Measurements from ENCODE around the gene PAH.

The PAH gene

GRCh38 chr12:102917026-102917787 is at the start of gene PAH:
PAH (minus strand) TSS chr12:102917244; CDS start chr12:102917130, 114 bp downstream.
- no peak for ATAC-seq
- TF ChIP-seq, protein P1, sequence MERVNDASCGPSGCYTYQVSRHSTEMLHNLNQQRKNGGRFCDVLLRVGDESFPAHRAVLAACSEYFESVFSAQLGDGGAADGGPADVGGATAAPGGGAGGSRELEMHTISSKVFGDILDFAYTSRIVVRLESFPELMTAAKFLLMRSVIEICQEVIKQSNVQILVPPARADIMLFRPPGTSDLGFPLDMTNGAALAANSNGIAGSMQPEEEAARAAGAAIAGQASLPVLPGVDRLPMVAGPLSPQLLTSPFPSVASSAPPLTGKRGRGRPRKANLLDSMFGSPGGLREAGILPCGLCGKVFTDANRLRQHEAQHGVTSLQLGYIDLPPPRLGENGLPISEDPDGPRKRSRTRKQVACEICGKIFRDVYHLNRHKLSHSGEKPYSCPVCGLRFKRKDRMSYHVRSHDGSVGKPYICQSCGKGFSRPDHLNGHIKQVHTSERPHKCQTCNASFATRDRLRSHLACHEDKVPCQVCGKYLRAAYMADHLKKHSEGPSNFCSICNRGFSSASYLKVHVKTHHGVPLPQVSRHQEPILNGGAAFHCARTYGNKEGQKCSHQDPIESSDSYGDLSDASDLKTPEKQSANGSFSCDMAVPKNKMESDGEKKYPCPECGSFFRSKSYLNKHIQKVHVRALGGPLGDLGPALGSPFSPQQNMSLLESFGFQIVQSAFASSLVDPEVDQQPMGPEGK (CRISPR knock-in tag; IDR thresholded peaks at IDR 0.05; ENCODE audit: borderline replicate concordance), result no peak
- TF ChIP-seq SNAI2 (CRISPR knock-in tag; IDR thresholded peaks at IDR 0.05), result no peak
- TF ChIP-seq ZFP30 (CRISPR knock-in tag; IDR thresholded peaks at IDR 0.05), result no peak
- no peak for TF ChIP-seq RARB (CRISPR knock-in tag; IDR thresholded peaks at IDR 0.05)
- no peak for TF ChIP-seq TSHZ2 (CRISPR knock-in tag; IDR thresholded peaks at IDR 0.05)
- no peak for TF ChIP-seq ISL1 (CRISPR knock-in tag; IDR thresholded peaks at IDR 0.05)
- no peak for TF ChIP-seq ZNF70 (CRISPR knock-in tag; IDR thresholded peaks at IDR 0.05)
- no peak for TF ChIP-seq POU6F1 (CRISPR knock-in tag; IDR thresholded peaks at IDR 0.05; ENCODE audit: borderline replicate concordance, low read depth)
- TF ChIP-seq ZNF565 (CRISPR knock-in tag; conservative IDR thresholded peaks at IDR 0.05; ENCODE audit: low read depth), result no peak
- no peak for TF ChIP-seq ARNTL (CRISPR knock-in tag; IDR thresholded peaks at IDR 0.05; ENCODE audit: borderline replicate concordance, low read depth)
- no peak for TF ChIP-seq OSR1 (CRISPR knock-in tag; IDR thresholded peaks at IDR 0.05)
- TF ChIP-seq, protein P2, sequence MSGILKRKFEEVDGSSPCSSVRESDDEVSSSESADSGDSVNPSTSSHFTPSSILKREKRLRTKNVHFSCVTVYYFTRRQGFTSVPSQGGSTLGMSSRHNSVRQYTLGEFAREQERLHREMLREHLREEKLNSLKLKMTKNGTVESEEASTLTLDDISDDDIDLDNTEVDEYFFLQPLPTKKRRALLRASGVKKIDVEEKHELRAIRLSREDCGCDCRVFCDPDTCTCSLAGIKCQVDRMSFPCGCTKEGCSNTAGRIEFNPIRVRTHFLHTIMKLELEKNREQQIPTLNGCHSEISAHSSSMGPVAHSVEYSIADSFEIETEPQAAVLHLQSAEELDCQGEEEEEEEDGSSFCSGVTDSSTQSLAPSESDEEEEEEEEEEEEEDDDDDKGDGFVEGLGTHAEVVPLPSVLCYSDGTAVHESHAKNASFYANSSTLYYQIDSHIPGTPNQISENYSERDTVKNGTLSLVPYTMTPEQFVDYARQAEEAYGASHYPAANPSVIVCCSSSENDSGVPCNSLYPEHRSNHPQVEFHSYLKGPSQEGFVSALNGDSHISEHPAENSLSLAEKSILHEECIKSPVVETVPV (CRISPR knock-in tag; IDR thresholded peaks at IDR 0.05), result no peak
- no peak for TF ChIP-seq PPARA (CRISPR knock-in tag; IDR thresholded peaks at IDR 0.05; ENCODE audit: borderline replicate concordance)
- TF ChIP-seq CSDC2 (CRISPR knock-in tag; IDR thresholded peaks at IDR 0.05), result no peak
- TF ChIP-seq ZFP3 (CRISPR knock-in tag; IDR thresholded peaks at IDR 0.05), result no peak
- no peak for TF ChIP-seq TOX (CRISPR knock-in tag; IDR thresholded peaks at IDR 0.05; ENCODE audit: borderline replicate concordance)
- no peak for TF ChIP-seq ESRRG (CRISPR knock-in tag; IDR thresholded peaks at IDR 0.05)
- TF ChIP-seq TCF4 (CRISPR knock-in tag; IDR thresholded peaks at IDR 0.05; ENCODE audit: borderline replicate concordance), result no peak
- TF ChIP-seq, protein P3, sequence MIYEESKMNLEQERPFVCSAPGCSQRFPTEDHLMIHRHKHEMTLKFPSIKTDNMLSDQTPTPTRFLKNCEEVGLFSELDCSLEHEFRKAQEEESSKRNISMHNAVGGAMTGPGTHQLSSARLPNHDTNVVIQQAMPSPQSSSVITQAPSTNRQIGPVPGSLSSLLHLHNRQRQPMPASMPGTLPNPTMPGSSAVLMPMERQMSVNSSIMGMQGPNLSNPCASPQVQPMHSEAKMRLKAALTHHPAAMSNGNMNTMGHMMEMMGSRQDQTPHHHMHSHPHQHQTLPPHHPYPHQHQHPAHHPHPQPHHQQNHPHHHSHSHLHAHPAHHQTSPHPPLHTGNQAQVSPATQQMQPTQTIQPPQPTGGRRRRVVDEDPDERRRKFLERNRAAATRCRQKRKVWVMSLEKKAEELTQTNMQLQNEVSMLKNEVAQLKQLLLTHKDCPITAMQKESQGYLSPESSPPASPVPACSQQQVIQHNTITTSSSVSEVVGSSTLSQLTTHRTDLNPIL (CRISPR knock-in tag; IDR thresholded peaks at IDR 0.05; ENCODE audit: low read depth), result no peak

GRCh38 chr12:102966200-102966863 is 49.3 kb upstream of the PAH start:
- TF ChIP-seq ARNTL (CRISPR knock-in tag; IDR thresholded peaks at IDR 0.05; ENCODE audit: borderline replicate concordance, low read depth) (no peak), PPARA (CRISPR knock-in tag; IDR thresholded peaks at IDR 0.05; ENCODE audit: borderline replicate concordance) (no peak)
- no peak for ATAC-seq
